CMK (cell line): ENCODE data around the gene FAM3C.
"Not testable (repeated sequence)": the region's sequence is repeated elsewhere in the genome, so short reads cannot be mapped to it uniquely, and the experiment has no call there.

Experiments used
- DNase-seq: peaks from one replicate; pipeline ENCODE4 v3.0.0-alpha.2; 2010; ENCODE audit warnings: low read depth

The FAM3C gene, protein sequence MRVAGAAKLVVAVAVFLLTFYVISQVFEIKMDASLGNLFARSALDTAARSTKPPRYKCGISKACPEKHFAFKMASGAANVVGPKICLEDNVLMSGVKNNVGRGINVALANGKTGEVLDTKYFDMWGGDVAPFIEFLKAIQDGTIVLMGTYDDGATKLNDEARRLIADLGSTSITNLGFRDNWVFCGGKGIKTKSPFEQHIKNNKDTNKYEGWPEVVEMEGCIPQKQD

DNA sequence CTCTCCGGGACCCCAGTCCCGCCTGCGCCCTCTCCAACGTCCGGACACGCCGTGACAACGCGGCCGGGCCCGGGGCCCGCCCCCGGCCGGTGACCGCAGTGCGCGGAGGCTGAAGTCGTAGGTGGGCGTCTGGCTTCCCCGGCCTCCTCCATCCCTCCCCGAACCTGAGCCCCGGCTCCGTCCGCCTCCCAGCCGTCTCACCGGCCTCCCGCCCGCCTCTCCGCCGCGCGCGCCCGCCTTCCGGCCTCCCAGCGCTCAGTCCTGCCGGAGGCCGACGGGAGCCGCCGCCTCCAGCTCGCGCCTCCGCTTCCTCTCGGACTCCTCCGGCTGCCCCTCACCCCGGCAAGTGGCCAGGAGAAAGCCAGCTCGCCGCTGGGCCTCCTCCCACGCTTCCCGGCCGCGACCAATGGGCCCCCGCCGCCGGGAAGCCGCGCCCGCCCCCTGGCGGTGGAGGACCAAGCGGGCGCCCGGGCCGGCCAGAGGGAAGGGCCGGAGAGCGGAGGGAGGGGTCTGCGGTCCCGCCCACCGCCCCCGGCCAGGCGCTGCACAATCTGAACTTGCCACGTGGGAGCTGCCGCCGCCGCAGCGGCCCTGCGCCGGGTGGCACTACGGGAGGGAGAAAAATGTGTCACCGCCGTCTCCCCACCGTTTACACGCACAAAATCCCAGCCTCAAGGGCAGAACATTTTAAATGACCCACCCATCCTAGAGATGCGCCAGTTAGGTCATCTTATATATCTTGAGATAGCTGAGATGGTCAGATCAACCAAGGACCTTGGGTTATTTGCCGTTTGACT is at the start of gene FAM3C:
TSS of gene FAM3C (minus strand) at position 348 of the 797 bp plus-strand sequence. CDS start 13,339 bp downstream, outside the sequence.
- peak; percentile 68 for DNase-seq

DNA sequence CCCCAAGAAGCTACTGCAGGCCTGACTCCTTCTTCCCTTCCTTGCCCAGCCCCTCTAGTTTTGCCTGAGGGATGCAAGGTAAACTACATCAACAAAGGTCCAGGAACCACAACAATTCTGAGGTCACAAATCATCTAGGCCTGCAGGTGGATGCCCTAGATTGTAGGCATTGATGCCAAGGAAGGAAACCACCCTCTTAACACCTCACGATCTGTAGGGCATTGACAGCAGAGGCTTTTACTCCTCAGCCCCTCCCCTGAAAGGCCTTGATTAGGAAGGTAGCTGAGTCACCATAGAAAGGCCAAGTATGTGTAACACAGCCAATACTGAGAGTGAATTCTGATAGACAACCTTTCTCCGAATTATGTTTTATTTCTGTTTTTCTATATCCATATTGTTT is 46.7 kb upstream of the FAM3C start:
- DNase-seq = no peak

DNA sequence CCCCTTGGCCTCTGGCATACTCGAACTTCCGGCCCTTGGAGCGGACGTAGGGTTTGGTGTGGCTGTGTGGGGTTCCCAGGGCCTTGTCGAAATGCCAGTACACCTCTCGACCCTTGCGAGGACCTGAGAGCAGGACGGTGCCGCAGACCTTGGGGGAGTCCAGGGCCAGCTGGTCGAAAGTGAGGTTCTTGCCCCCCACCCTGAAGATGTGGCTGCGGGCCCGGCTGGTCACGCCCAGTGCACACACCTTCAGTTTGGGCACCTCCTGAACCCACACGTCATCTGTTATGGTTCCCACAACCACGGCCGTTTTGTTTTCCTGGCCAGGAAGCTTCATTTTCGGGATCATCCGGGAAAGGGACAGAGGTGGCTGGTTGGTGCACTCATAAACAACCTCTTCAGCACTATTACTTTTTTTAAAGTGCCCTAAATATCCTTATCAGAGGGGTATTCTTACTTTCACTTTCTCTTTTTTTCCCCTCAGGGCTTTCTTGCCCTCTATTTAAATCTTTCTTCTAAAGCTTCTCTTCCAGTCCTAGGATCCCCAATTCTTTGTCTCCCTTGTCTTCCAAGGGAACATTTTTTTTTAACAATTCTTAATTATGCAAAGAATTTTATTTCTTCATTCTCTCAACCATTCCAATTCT is 44.9 kb upstream of the FAM3C start:
- DNase-seq = no peak

DNA sequence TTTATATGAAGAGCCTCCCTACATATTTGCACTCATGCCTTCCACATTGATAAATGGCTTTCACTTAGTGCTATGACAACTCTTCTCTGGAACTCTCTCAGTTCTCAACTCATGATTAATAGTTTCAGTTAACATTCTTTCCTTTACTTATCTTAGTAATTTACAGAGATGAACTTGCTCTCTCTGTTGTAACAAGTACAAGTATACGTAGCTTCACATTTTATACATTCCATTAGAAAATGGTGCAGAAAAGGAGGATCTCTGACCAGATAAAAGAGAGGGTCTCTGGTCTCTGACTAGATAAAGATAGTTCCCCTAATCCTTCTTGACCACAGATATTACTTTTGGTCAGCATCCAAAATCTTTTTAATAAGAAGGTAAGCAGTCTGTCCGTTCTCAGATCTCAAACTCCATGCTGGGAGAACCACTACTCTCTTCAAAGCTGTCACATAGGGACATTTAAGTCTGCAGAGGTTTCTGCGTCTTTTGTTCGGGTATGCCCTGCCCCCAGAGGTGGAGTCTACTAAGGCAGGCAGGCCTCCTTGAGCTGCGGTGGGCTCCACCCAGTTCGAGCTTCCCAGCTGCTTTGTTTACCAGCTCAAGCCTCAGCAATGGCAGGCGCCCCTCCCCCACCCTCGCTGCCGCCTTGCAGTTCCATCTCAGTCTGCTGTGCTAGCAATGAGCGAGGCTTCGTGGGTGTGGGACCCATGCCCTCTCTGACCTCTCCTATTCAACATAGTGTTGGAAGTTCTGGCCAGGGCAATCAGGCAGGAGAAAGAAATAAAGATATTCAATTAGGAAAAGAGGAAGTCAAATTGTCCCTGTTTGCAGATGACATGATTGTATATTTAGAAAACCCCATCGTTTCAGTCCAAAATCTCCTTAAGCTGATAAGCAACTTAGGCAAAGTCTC is 42.2 kb upstream of the FAM3C start:
- DNase-seq = not testable (repeated sequence)

DNA sequence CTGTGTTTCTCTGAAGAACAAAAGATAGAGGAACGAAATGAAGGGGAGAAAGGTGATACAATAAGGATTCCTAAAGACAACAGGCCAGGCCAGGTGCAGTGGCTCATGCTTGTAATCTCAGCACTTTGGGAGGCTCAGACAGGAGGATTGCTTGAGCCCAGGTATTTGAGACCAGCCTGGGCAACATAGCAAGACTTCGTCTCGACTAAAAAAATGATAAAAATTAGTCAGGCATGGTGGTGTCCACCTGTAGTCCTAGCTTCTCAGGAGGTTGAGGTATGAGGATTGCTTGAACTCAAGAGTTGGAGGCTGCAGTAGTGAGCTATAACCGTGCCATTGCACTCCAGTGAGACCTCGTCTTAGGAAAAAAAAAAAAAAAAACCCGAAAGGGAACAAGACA is 41.4 kb upstream of the FAM3C start:
- DNase-seq = no peak

DNA sequence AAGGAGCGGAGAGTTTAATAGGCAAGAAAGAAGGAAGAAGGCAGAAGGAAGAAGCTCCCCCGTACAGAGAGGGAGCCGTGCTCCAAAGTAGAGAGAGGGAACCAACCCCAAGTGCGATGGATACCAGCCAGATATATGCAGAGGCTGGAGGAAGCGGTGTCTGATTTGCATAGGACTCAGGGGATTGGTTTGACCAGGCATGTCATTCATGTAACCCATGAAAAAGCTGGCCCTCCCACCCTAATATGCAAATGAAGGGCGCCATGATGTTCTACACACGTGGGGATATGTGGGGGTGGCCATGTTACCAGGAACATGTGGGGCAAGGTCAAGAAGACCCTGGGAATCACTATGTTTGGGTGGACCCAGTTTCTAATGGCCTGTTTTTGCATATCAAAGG is 40.6 kb upstream of the FAM3C start:
- no peak for DNase-seq

DNA sequence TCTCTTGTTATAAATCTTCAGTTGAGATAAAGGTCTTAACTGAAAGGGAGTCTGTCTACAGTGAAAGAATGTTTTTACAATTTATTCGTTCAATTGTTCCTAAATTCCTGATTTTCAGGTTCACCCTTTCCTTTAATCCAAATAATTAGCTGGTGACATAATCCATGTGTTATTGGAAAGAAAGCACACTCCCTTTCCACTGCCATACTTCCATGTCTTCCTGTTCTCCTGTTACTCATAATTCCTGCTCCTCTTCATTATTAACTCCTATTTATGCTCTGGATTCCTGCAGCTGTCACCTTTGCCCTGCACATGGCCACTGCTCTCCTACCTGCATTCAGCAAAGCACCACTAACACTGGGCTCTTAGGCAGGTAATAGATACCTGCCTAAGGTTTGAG is 40.0 kb upstream of the FAM3C start:
- DNase-seq = no peak

DNA sequence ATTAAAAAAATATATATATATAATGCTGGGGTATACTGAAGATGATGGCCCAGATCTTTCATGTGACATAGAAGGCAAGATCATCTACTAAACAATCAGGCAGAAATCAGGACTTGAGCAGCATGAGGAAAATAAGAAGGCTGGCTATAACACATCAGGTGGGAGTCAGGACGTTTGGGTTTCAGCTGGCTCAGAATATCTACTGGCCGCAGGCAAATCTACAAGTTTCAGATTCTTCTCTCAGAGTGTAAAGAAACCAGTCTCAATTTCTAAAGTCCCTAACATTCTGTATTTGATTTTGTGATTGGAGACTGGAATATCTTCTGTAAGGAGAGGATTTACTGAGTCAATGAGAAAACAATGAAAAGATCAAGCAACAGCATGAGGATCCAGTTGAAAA is 37.7 kb upstream of the FAM3C start:
- DNase-seq = no peak

DNA sequence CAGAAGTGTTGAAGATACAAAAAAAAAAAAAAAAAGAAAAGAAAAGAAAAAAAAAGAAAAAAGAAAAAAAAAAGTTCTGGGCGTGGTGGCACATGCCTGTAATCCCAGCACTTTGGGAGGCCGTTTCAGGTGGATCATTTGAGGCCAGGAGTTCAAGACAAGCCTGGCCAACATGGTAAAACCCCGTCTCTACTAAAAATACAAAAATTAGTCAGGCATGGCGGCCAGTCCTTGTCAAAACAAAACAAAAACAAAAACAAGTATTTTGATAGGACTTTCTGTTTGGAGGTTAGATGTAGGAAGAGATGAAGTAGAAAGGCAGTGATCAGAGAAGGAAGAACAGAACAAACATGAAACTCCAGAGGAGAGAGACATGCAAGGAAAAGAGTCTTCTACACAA is 36.4 kb upstream of the FAM3C start:
- DNase-seq = not testable (repeated sequence)

DNA sequence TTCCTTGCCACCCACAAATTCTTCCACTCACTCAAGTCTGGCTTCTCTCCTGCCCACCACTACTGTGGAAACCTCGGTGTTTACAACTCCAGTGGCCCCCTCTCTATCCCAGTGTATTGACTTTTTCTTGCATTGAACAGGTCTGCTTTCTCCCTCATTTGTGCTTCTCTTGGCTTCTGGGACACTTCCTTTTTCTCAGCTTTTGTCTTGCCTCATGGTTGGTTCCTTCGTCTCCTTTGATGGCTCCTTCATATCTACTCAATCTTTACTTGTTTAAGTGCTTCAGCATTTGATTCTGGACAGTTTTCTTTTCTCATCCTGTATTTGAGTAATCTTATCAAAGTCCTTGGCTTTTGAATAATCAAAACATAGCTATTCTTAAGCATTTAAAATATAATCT is 35.9 kb upstream of the FAM3C start:
- no peak for DNase-seq

DNA sequence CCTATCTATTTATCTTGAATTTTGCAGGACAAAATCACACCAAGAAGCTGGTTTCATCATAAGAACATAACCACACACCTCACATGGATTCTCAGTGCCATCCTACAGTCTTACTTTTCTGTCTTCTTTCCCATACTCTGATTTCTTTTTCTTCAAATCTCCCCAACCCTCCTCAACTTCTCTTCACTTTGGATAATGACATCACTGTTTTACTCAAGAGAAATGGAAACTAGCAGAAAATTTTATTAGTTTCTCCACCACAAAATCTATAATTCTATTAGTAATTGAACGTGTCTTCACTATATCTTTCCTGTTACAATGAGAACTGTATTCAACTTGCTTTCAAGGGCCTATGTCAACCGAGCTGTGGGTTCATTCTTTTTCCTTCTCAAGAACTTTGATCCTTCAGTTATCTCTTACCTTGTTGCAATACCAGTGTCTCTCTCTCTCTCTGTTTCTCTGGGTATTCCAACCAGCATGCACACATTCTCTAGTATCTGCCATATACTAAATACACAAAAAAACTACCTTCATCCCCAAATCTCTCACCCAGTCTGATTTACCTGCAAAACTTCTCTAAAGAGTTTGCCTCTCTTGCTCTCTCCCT is 35.4 kb upstream of the FAM3C start:
- DNase-seq = no peak

DNA sequence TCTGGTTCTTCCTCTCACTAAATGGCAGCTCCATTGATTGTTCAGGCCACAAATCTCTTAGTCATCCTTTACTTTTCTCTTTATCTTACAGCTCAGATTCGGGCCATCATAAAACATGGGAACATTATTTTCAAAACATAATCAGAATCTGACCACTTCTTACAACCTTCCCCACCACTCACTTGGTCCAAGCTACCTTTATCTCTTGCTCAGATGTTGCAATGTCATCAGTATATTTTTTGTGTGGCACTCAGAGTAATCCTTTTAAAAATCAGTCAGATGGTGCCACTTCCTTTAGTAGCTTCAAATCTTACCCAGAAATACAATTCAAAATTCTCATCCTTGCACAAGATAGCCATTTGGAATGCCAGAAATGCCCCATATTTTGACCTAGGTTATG is 34.5 kb upstream of the FAM3C start:
- DNase-seq = no peak

DNA sequence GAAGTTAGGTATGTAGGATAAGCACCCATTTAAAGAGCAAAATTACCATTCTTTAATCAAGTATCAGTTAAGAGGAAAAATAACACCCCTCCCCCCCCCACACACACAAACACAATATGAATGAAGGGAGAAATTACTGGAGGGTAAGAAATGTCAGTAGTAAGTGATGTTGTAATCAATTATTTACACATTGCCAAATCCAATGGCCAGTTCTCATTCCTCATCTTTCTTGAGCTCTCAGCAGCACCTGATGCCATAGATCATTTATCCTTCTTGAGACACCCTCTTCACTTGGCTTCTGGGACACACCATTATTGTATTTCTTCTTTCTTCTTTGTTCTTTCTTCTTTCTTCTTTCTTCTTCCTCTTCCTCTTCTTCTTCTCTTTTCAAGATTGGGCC is 33.7 kb upstream of the FAM3C start:
- no peak for DNase-seq

DNA sequence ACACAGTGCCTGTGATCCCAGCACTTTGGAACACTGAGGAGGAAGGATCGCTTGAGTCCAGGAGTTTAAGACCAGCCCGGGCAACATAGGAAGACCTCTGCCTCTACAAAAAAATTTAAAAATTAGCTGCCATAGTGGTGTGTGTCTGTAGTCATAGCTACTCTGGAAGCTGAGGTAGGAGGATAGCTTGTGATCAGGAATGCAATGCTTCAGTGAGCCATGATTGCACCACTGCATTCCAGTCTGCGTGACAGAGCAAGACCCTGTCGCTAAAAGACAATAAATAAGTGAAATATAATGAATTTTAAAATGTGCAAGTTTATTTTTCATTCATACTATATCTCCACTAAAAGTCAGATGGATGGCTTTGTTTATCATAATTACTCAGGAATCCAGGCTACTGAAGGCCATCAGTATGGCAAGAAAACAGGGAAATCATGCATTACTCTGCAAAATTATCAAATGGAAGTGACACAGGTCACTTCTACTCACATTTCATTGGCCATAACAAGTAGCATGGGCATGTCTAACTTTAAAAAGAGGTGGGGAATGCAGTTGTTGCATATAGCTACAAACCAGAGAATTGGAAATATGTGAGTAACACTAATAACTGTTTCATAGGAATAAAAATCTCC is 32.9 kb upstream of the FAM3C start:
- DNase-seq = no peak

DNA sequence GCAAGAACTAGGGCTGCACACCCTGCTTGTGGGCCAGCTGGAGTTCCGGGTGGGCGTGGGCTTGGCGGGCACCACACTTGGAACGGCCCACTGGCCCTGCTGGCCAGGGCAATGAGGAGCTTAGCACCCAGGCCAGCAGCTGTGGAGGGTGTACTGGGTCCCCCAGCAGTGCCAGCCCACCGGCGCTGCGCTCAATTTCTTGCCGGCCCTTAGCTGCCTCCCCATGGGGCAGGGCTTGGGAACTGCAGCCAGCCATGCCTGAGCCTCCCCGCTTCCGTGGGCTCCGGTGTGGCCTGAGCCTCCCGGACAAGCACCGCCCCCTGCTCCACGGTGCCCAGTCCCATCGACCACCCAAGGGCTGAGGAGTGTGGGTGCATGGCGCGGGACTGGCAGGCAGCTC is 25.6 kb upstream of the FAM3C start:
- DNase-seq = not testable (repeated sequence)

DNA sequence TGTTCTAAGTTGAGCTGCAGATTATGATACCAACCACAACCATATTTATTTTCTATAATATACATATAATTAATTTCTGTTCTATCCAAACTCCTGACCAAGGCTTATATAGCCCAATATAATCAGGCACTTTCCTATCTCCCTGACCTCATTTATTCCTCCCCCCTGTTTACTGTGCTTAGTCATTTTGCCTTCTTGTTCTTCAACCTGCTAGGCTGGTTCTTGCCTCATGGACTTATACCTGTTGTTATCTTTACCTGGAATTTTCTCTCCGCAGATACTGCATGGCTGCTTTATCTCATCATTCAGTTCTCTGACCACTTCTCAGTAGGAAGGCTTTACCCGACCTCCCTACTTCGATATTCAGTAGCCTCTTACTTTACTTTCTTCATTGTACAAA is 24.9 kb upstream of the FAM3C start:
- DNase-seq = no peak

DNA sequence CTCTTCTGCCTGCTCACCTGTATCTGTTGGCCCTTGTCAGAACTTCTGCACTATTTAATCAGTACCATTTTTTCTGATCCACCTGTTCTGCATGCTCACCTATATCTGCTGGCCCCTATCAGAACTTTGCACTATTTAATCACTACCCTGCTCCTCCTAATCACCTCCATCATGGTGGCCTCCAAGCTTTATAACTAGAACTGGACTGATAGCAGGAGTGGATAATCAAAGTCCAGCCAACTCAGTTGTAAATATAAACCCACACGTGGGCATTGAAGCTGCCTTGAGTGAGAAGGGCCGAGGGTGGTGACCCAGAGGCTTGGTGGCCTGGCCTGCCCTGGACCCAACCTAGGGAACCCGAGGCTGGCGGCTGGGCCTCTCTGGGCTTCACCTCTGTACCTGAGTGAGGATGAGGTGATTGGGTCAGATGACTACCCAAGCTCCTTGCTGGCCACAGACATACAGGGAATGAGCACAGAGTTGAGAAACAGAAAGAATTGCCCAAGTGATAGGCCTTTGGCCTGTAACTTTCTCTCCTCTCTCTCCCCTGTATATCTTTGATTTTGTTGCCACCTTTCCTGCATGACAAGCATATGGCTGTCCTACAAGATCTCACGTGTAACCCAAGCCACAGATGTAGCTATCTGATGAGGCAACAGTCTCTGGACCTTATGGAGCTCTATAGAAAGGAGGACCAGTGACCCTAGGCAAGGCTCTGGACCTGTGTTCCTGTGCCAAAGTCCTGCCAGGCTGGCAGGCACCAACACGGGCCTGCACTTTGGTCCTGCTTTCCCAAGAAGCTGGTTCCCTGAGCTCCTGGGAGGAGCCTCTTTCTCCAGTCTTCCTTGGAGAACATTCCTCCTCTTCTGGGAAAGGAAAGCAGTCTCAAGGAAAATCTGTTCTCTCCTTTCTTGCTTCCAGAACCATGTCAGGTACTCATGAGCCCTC is 23.4 kb upstream of the FAM3C start:
- DNase-seq = no peak

DNA sequence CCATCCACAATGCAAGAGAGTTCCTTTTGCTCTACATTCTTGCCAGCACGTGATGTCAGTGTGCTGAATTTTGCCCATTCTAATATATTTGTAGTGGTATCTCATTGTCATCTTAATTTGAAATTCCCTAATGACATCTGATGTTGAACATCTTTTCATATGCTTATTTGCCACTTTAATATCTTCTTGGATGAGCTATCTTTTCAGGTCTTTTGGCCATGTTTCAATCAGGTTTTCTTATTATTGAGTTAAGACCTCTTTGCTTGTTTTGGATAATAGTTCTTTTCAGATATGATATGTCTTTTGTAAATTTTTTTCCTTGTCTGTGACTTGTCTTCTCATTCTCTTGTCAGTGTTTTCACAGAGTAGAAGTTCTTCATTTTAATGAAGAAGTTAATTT is 20.4 kb upstream of the FAM3C start:
- no peak for DNase-seq

DNA sequence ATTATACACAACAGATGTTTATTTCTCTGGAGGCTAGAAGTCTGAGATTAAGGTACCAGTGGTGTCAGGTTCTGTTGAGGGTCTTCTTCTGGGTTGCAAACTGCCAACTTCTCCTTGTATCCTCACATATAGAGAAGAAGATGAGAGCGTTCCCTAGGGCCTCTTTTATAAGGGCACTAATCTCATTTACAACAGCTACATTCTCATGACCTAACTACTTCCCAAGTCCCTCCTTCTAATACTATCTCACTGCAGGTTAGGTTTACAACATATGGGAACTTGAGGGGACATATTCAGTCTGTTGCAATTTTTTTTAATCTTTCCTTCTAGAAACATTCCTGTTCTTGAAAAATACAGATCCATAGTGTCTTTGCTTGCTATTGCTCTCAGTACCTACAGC is 18.3 kb upstream of the FAM3C start:
- no peak for DNase-seq

DNA sequence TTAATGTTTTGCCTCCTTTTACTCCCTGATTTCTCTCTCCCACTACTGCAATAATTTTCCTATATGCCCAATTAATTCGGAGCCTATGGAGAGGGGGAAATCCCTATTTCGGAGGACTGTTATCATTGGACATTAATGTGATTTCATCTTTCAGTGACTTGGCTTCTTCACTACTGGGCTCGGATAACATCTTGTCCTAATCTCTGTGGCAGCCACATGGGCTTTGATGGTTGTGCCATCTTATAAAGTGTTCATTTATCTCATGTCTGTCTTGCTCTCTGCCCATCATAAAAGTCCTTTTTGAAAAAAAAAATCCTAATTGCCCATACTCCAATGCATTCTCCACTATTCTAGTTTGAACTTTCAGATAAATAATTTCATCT is 15.5 kb upstream of the FAM3C start:
- no peak for DNase-seq
